Measurements from ENCODE around the gene CDC37L1.

DNA sequence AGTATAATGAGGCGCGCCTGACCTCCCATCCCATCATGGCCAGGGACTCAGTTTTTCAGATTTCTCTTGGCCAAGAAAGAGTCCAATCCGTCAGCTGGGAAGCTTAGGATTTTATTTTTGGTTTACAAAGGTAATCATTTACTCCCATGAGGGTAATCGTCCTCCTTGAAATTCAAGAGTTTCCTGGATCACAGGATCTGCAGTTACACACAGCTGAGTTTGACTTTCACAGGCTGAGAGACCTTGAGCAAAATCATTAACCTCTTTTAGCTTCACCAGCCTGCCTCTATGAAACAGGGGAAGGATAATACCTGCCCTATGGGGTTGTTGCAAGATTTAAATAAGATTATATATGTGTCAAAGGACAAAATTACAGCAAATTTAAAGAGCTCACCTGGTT lies 77.1 kb downstream of the CDC37L1 start:
- TF ChIP-seq, protein P1, sequence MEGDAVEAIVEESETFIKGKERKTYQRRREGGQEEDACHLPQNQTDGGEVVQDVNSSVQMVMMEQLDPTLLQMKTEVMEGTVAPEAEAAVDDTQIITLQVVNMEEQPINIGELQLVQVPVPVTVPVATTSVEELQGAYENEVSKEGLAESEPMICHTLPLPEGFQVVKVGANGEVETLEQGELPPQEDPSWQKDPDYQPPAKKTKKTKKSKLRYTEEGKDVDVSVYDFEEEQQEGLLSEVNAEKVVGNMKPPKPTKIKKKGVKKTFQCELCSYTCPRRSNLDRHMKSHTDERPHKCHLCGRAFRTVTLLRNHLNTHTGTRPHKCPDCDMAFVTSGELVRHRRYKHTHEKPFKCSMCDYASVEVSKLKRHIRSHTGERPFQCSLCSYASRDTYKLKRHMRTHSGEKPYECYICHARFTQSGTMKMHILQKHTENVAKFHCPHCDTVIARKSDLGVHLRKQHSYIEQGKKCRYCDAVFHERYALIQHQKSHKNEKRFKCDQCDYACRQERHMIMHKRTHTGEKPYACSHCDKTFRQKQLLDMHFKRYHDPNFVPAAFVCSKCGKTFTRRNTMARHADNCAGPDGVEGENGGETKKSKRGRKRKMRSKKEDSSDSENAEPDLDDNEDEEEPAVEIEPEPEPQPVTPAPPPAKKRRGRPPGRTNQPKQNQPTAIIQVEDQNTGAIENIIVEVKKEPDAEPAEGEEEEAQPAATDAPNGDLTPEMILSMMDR (IDR thresholded peaks at IDR 0.05) = no peak
- TF ChIP-seq, protein P2, sequence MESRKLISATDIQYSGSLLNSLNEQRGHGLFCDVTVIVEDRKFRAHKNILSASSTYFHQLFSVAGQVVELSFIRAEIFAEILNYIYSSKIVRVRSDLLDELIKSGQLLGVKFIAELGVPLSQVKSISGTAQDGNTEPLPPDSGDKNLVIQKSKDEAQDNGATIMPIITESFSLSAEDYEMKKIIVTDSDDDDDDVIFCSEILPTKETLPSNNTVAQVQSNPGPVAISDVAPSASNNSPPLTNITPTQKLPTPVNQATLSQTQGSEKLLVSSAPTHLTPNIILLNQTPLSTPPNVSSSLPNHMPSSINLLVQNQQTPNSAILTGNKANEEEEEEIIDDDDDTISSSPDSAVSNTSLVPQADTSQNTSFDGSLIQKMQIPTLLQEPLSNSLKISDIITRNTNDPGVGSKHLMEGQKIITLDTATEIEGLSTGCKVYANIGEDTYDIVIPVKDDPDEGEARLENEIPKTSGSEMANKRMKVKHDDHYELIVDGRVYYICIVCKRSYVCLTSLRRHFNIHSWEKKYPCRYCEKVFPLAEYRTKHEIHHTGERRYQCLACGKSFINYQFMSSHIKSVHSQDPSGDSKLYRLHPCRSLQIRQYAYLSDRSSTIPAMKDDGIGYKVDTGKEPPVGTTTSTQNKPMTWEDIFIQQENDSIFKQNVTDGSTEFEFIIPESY (IDR thresholded peaks at IDR 0.05; ENCODE audit: borderline replicate concordance, low read depth) = no peak
- TF ChIP-seq, protein P3, sequence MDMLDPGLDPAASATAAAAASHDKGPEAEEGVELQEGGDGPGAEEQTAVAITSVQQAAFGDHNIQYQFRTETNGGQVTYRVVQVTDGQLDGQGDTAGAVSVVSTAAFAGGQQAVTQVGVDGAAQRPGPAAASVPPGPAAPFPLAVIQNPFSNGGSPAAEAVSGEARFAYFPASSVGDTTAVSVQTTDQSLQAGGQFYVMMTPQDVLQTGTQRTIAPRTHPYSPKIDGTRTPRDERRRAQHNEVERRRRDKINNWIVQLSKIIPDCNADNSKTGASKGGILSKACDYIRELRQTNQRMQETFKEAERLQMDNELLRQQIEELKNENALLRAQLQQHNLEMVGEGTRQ (IDR thresholded peaks at IDR 0.05; ENCODE audit: borderline replicate concordance, low read depth, low read length) = no peak
- no peak for TF ChIP-seq POLR2AphosphoS5 (IDR thresholded peaks at IDR 0.05; ENCODE audit: low read depth, low read length)
- TF ChIP-seq YY1 (IDR thresholded peaks at IDR 0.05; ENCODE audit: low read depth) = no peak
- no peak for TF ChIP-seq TAF1 (IDR thresholded peaks at IDR 0.05; ENCODE audit: borderline replicate concordance, low read depth, low read length)
- TF ChIP-seq, protein P4, sequence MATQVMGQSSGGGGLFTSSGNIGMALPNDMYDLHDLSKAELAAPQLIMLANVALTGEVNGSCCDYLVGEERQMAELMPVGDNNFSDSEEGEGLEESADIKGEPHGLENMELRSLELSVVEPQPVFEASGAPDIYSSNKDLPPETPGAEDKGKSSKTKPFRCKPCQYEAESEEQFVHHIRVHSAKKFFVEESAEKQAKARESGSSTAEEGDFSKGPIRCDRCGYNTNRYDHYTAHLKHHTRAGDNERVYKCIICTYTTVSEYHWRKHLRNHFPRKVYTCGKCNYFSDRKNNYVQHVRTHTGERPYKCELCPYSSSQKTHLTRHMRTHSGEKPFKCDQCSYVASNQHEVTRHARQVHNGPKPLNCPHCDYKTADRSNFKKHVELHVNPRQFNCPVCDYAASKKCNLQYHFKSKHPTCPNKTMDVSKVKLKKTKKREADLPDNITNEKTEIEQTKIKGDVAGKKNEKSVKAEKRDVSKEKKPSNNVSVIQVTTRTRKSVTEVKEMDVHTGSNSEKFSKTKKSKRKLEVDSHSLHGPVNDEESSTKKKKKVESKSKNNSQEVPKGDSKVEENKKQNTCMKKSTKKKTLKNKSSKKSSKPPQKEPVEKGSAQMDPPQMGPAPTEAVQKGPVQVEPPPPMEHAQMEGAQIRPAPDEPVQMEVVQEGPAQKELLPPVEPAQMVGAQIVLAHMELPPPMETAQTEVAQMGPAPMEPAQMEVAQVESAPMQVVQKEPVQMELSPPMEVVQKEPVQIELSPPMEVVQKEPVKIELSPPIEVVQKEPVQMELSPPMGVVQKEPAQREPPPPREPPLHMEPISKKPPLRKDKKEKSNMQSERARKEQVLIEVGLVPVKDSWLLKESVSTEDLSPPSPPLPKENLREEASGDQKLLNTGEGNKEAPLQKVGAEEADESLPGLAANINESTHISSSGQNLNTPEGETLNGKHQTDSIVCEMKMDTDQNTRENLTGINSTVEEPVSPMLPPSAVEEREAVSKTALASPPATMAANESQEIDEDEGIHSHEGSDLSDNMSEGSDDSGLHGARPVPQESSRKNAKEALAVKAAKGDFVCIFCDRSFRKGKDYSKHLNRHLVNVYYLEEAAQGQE (IDR thresholded peaks at IDR 0.05; ENCODE audit: low read depth, low read length) = no peak
- TF ChIP-seq, protein P5, sequence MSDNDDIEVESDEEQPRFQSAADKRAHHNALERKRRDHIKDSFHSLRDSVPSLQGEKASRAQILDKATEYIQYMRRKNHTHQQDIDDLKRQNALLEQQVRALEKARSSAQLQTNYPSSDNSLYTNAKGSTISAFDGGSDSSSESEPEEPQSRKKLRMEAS (IDR thresholded peaks at IDR 0.05; ENCODE audit: low read depth) = no peak
